Esophagus muscularis mucosa (tissue), 4 donors: ENCODE measurements around the gene HOXD11. TPM values are rescaled to one million over a fixed set of nuclear protein-coding genes. Genes with fewer than 3 reads are reported as not detected.

ENCODE experiments used
- DNase-seq: peaks from one replicate; pipeline ENCODE4 v3.0.0-alpha.2; 2017; ENCODE audit errors: extremely low spot score
- H3K27ac ChIP-seq, 4 donors: fragments of 200-600 bp; sonication (generic); replicated peaks in 1 of 4; 1 replicate in 3 of 4; 2 replicates in 1 of 4; pipeline ENCODE4 v1.5.1; 2016 to 2019; ENCODE audit warnings: mild to moderate bottlenecking in 1 of 4
- H3K27me3 ChIP-seq, 4 donors: fragments of 200-600 bp; sonication (generic); one replicate each; pipeline versions ENCODE4 v1.5.1 to v1.6.0; 2016 to 2019
- H3K36me3 ChIP-seq, 4 donors: fragments of 200-600 bp; sonication (generic); one replicate each; pipeline ENCODE4 v1.5.1; 2016 to 2019
- H3K4me1 ChIP-seq, 4 donors: fragments of 200-600 bp; sonication (generic); one replicate each; pipeline ENCODE4 v1.5.1; 2016 to 2019
- H3K4me3 ChIP-seq, 4 donors: fragments of 200-600 bp; sonication (generic); 1 replicate in 2 of 4; 2 replicates in 2 of 4; pipeline ENCODE4 v1.5.1; 2016 to 2019; ENCODE audit warnings: mild to moderate bottlenecking in 4 of 4, moderate library complexity in 1 of 4
- H3K9me3 ChIP-seq, 4 donors: fragments of 200-600 bp; sonication (generic); 1 replicate in 3 of 4; 2 replicates in 1 of 4; pipeline ENCODE4 v1.5.1; 2016 to 2019
- CTCF ChIP-seq, 3 experiments: fragments of 200-600 bp in 2 of 3; fragments of 450-650 bp in 1 of 3; sonication (generic) in 2 of 3; IDR thresholded peaks; one replicate each; pipeline ENCODE4 v1.5.1; 2017 to 2019; ENCODE audit warnings: antibody characterized with exemption in 3 of 3, mild to moderate bottlenecking in 2 of 3, moderate library complexity in 1 of 3
- EP300 ChIP-seq: sonication (generic); formaldehyde crosslinking; IDR thresholded peaks from one replicate; pipeline ENCODE4 v1.6.1; 2017; ENCODE audit warnings: antibody characterized with exemption
- POLR2A ChIP-seq: fragments of 450-650 bp; IDR thresholded peaks from one replicate; pipeline ENCODE4 v1.6.1; 2017; ENCODE audit warnings: antibody characterized with exemption, moderate library complexity, mild to moderate bottlenecking, low read depth
- POLR2AphosphoS5 ChIP-seq, 2 donors: sonication (generic); formaldehyde crosslinking; IDR thresholded peaks; one replicate each; pipeline ENCODE4 v1.6.1; 2017; ENCODE audit warnings: antibody characterized with exemption in 2 of 2
- WGBS: methylation state at CpG from one replicate; pipeline ENCODE4 v1.1.5; 2018; 5-methylcytosine and 5-hydroxymethylcytosine counted together
- intact Hi-C: fragments of 100-400 bp; cut with DNase I; formaldehyde crosslinking; loops from one replicate; pipeline ENCODE4 v1.15.1; 2023
- total RNA-seq, 4 donors: library from RNA; depleted of rRNA; stranded (reverse); fragments of >200 nt; gene quantifications; one replicate each; pipeline versions ENCODE4 v1.1.0 to v1.2.1, GENCODE V29; 2016

The HOXD11 gene
- total RNA-seq, 4 donors from 2014 or later: not detected

- 4% methylated on average over 59 of the region's 66 CpGs for WGBS
- Histone ChIP-seq H3K4me3 (peak within 1 kb of the TSS in 2 of 4 donors; percentile 6 to 8), H3K36me3 (no peaks in the 10 kb centered on the region), H3K4me1 (peaks cover 5 to 24% (median 14%) of the 10 kb centered on the region in 4 donors), H3K9me3 (no peaks in the 10 kb centered on the region), H3K27me3 (peaks cover 5 to 100% (median 92%) of the 10 kb centered on the region in 4 donors), H3K27ac (no peak within 1 kb of the TSS)
- intact Hi-C loops: no loop called here
- TF ChIP-seq EP300: no peak
- no peak for TF ChIP-seq POLR2A
- TF ChIP-seq CTCF (IDR thresholded peaks at IDR 0.05): no peak
- TF ChIP-seq POLR2AphosphoS5 (IDR thresholded peaks at IDR 0.05): no peak
- DNase-seq: no peak
Measured at GRCh38 chr2:176115883-176116813, 9.1 kb downstream of the HOXD11 start, which contains the start of gene HOXD10. Gene HOXD10 (plus strand): TSS chr2:176116778. CDS start chr2:176116834, 56 bp downstream.

GRCh38 chr2:176117162-176117822 lies 10.2 kb downstream of the HOXD11 start:
- no peak overlapping the region for H3K27ac ChIP-seq
- no peak overlapping the region for H3K4me3 ChIP-seq
- TF ChIP-seq POLR2A (no peak), EP300 (no peak), CTCF (IDR thresholded peaks at IDR 0.05) (no peak), POLR2AphosphoS5 (IDR thresholded peaks at IDR 0.05) (no peak)
- H3K27me3 ChIP-seq: peaks cover 5 to 100% (median 93%) of the 10 kb centered on the region in 4 donors
- H3K9me3 ChIP-seq: no peaks in the 10 kb centered on the region
- H3K4me1 ChIP-seq: peaks cover 9 to 29% (median 16%) of the 10 kb centered on the region in 4 donors
- no peaks in the 10 kb centered on the region for H3K36me3 ChIP-seq
- no peak for DNase-seq
- WGBS: 17% methylated on average over 32 of the region's 40 CpGs
- intact Hi-C loops: no loop called here

DNA sequence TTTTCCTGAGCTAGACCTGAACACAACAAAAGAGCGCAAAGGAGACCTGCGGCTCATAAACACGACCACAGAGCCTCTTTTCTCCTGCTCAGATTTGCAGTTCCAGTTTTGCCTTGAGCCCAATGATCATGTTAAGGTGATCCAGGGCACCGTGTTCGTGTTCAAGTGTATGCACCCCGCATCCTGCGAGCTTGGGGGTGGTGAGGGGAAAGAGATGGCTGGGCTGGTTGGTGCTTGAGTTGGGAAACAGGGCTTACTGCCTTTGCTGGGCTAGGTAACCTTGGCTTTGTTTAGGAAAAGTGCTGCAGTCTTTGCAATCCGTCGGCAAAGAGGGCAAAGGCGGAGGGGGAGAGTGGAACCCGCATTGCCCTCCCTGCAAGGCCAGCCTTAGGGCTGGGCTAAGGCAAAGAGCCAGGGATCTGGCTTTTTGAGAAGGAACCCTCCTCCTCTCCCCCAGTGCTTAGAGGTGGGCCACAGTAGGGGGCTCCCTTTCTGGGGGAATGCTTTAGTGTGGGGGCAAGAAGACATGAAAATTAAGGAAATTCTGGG lies 10.8 kb downstream of the HOXD11 start:
- no peak overlapping the region for H3K27ac ChIP-seq
- intact Hi-C loops: no loop called here
- no peaks in the 10 kb centered on the region for H3K36me3 ChIP-seq
- WGBS: 6% methylated on average over 11 of the region's 11 CpGs
- no peak for TF ChIP-seq EP300
- no peak for TF ChIP-seq POLR2A
- no peak for TF ChIP-seq POLR2AphosphoS5 (IDR thresholded peaks at IDR 0.05)
- no peak for TF ChIP-seq CTCF (IDR thresholded peaks at IDR 0.05)
- peaks cover 10 to 100% (median 93%) of the 10 kb centered on the region in 4 donors for H3K27me3 ChIP-seq
- DNase-seq: no peak
- H3K9me3 ChIP-seq: no peaks in the 10 kb centered on the region
- H3K4me1 ChIP-seq: peaks cover 15 to 31% (median 22%) of the 10 kb centered on the region in 4 donors
- no peak overlapping the region for H3K4me3 ChIP-seq

DNA sequence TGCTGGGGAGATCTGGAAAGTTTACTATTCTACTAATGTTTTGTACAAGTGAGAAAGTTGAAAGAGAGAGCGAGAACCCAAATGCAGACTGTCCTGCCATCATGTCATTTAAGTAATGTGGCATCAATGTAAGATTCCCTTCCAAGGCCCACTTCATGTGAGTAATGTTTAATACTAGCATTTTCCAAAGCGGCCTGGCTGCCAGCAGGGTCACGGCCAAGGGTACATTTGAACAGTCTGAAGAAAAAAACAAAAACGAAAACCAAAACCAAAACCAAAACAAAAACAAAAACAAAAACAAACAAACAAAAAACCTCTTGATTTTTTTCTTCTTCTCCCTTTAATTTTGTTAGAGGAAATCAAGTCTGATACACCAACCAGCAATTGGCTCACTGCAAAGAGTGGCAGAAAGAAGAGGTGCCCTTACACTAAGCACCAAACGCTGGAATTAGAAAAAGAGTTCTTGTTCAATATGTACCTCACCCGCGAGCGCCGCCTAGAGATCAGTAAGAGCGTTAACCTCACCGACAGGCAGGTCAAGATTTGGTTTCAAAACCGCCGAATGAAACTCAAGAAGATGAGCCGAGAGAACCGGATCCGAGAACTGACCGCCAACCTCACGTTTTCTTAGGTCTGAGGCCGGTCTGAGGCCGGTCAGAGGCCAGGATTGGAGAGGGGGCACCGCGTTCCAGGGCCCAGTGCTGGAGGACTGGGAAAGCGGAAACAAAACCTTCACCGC lies 11.7 kb downstream of the HOXD11 start:
- H3K27ac ChIP-seq: no peak overlapping the region
- 12% methylated on average over 24 of the region's 24 CpGs for WGBS
- intact Hi-C loops: no loop called here
- H3K4me3 ChIP-seq: no peak overlapping the region
- H3K9me3 ChIP-seq: no peaks in the 10 kb centered on the region
- no peaks in the 10 kb centered on the region for H3K36me3 ChIP-seq
- peaks cover 14 to 100% (median 93%) of the 10 kb centered on the region in 4 donors for H3K27me3 ChIP-seq
- TF ChIP-seq EP300 (no peak), POLR2AphosphoS5 (IDR thresholded peaks at IDR 0.05) (no peak), POLR2A (no peak), CTCF (IDR thresholded peaks at IDR 0.05) (no peak)
- peaks cover 21 to 40% (median 30%) of the 10 kb centered on the region in 4 donors for H3K4me1 ChIP-seq
- DNase-seq: no peak
